PFSK-1 (cell line): ENCODE measurements around the gene CCDC13.

ENCODE experiments used
- FOXP2 ChIP-seq: optimal IDR thresholded peaks from 2 replicates; pipeline ENCODE3; 2011; ENCODE audit warnings: borderline replicate concordance, control low read depth, inconsistent platforms; ENCODE audit not compliant: insufficient read depth; ENCODE audit errors: extremely low read length, extremely low read depth
- POLR2AphosphoS5 ChIP-seq: IDR thresholded peaks from 2 replicates; pipeline ENCODE4 v1.6.1; 2012; ENCODE audit warnings: low read depth, mild to moderate bottlenecking, control low read depth, low read length, moderate library complexity
- SIN3A ChIP-seq: IDR thresholded peaks from 2 replicates; pipeline ENCODE4 v1.6.1; 2012; ENCODE audit warnings: mild to moderate bottlenecking, low read length, moderate library complexity, borderline replicate concordance; ENCODE audit not compliant: insufficient read depth
- TAF1 ChIP-seq: IDR thresholded peaks from 2 replicates; pipeline ENCODE4 v1.6.1; 2012; ENCODE audit warnings: low read length, control low read depth, borderline replicate concordance; ENCODE audit not compliant: insufficient read depth
- TF ChIP-seq, protein P1 (sequence below), 2 experiments: IDR thresholded peaks; 2 replicates each; pipeline versions ENCODE4 v1.6.1 to v1.8.0; 2011 to 2012; ENCODE audit warnings: low read depth in 2 of 2, low read length in 2 of 2, control low read depth in 1 of 2, inconsistent platforms in 1 of 2, mild to moderate bottlenecking in 1 of 2, moderate library complexity in 1 of 2; ENCODE audit not compliant: insufficient read depth in 1 of 2

Gene CCDC13

DNA sequence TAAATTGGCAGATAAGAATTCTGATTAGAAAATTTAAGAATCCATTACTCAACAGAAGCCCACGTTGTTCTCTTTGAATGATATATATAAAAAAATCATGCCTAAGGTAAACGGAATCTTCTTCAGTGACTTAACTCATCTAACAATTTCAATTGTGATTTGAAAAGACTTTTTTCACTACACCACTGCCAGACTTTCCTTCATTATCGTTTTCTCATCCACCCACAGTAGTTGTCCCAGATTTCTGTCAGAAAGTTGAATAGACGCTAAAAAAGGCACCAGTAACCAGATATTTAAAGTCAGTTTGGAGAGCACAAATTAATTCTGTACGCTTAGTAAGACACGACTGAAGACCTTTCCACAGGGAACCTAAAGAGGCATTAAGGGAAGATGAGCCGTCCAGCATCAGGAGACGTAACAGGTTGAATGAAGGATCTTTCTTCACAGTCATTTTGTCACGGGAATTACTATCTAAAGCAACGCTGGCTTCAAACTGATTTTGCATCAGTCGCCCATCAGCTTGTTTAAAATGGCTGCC lies 29.9 kb upstream of the CCDC13 start:
- TF ChIP-seq TAF1 = no peak

DNA sequence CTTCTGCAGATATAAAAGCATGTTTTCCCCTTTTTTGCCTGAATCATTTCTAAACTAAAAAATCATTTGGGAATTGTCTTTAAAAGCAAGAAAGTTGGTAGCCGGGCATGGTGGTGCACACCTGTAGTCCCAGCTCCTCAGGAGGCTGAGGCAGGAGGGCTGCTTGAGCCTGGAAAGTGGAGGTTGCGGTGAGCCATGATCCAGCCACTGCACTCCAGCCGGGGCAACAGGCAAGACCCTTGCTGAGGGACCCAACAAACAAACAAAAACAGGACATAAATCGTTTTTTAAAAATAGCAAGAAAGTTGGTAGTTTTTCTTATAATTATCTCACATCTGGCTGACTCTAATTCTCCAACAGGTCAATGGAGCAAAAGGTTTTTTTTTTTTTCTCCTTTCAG lies 28.7 kb upstream of the CCDC13 start:
- TF ChIP-seq FOXP2 = no peak

DNA sequence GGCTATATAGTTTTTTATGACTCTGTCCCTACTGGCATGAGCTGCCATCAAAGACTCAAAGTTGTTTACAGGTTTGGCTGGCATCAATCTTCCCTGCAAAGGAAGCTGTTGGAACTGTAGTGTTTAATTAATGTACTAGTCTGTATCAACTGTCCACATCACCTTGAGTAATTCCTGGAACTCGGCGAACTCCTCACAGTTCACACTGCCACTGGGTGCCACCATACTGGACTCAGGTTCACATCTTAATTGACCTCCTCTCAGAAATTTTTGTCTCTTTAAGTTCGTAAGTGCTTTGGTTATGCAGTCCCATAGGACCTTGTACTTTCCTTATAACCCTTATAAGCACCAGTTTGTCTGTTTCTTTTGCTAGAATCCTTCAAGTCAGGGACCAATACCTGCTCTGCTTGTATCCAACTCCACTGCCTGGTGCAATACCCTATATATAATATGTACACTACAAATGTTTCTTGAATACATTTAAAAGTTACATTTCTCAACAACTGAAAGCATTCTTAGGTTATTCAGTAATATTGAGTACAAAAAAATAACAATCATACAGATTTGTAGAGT lies 28.1 kb upstream of the CCDC13 start:
- no peak for TF ChIP-seq TAF1
- TF ChIP-seq SIN3A = no peak
- no peak for TF ChIP-seq POLR2AphosphoS5
- no peak for TF ChIP-seq FOXP2
- TF ChIP-seq, protein P1, sequence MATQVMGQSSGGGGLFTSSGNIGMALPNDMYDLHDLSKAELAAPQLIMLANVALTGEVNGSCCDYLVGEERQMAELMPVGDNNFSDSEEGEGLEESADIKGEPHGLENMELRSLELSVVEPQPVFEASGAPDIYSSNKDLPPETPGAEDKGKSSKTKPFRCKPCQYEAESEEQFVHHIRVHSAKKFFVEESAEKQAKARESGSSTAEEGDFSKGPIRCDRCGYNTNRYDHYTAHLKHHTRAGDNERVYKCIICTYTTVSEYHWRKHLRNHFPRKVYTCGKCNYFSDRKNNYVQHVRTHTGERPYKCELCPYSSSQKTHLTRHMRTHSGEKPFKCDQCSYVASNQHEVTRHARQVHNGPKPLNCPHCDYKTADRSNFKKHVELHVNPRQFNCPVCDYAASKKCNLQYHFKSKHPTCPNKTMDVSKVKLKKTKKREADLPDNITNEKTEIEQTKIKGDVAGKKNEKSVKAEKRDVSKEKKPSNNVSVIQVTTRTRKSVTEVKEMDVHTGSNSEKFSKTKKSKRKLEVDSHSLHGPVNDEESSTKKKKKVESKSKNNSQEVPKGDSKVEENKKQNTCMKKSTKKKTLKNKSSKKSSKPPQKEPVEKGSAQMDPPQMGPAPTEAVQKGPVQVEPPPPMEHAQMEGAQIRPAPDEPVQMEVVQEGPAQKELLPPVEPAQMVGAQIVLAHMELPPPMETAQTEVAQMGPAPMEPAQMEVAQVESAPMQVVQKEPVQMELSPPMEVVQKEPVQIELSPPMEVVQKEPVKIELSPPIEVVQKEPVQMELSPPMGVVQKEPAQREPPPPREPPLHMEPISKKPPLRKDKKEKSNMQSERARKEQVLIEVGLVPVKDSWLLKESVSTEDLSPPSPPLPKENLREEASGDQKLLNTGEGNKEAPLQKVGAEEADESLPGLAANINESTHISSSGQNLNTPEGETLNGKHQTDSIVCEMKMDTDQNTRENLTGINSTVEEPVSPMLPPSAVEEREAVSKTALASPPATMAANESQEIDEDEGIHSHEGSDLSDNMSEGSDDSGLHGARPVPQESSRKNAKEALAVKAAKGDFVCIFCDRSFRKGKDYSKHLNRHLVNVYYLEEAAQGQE (IDR thresholded peaks at IDR 0.05; ENCODE audit: insufficient read depth in 1 of 2, low read depth in 2 of 2, low read length in 2 of 2) = no peak

DNA sequence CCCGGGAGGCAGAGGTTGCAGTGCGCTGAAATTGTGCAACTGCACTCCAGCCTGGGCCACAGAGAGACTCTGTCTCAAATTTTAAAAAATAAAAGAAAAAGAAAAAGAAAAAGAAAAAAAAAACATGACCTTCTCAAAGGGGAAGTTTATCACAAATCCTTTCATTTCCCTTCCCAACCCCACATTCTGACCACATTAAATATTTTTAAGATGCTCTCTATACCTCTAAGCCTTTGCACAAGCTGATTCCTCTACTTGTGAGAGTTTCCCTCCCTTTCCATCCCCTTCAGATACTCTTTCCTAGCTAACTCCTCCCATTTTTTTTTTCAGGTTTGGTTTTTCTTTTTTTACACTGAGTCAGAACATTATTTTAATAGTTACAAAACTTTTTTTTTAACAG lies 27.2 kb upstream of the CCDC13 start:
- TF ChIP-seq SIN3A = no peak
- TF ChIP-seq, protein P1 (IDR thresholded peaks at IDR 0.05; ENCODE audit: insufficient read depth in 1 of 2, low read depth in 2 of 2, low read length in 2 of 2) = no peak
- TF ChIP-seq POLR2AphosphoS5 = no peak
- TF ChIP-seq FOXP2 = no peak
- no peak for TF ChIP-seq TAF1

DNA sequence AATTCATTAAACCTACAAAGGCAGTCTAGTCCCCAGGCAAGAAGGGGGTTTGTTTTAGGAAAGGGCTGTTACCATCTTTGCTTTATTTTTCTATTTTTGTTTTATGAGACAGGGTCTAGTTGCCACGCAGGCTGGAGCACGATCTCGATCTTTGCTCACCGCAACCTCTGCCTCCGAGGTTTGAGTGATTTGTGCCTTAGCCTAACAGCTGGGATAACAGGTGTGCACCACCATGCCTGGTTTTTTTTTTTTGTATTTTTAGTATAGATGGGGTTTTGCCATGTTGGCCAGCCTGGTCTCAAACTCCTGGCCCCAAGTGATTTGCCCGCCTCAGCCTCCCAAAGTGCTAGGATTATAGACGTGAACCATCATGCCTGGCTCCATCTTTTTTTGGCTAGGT lies 26.3 kb upstream of the CCDC13 start:
- TF ChIP-seq, protein P1 (IDR thresholded peaks at IDR 0.05; ENCODE audit: insufficient read depth in 1 of 2, low read depth in 2 of 2, low read length in 2 of 2) = no peak
- no peak for TF ChIP-seq SIN3A
- no peak for TF ChIP-seq POLR2AphosphoS5
- no peak for TF ChIP-seq FOXP2
- TF ChIP-seq TAF1 = no peak

DNA sequence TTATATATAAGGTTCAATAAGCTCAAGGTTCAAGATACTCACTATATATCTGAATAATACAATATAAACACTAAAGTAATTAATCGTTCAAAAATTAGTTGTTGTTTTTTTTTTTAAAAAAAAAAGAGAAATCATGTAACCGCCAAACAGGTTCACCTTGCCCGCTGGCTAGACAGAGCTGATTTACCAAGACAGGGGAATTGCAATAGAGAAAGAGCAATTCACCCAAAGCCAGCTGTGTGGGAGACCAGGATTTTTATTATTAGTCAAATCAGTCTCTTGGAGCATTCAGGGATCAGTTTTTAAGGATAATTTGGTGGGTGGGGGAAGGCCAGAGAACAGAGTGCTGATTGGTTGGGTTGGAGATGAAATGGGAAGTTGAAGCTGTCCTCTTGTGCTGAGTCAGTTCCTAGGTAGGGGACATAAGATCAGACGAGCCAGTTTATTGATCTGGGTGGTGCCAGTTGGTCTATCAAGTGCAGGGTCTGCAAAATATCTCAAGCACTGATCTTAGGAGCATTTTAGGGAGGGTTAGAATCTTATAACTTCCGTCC lies 23.4 kb upstream of the CCDC13 start:
- no peak for TF ChIP-seq SIN3A
- no peak for TF ChIP-seq FOXP2
- TF ChIP-seq, protein P1 (IDR thresholded peaks at IDR 0.05; ENCODE audit: insufficient read depth in 1 of 2, low read depth in 2 of 2, low read length in 2 of 2) = no peak
- TF ChIP-seq POLR2AphosphoS5 = no peak
- no peak for TF ChIP-seq TAF1
